Progenitor cell of endocrine pancreas (in vitro differentiated cells): ENCODE data around the gene ADI1. TPM values are rescaled to one million over a fixed set of nuclear protein-coding genes. Genes with fewer than 3 reads are reported as not detected.

ENCODE experiments used
- DNase-seq: peaks from one replicate; pipeline ENCODE4 v3.0.0; 2021; ENCODE audit warnings: low spot score; ENCODE audit not compliant: unreplicated experiment
- H3K27ac Mint-ChIP-seq: 2 replicates; pipeline ENCODE4 v1.8.0; 2021; ENCODE audit warnings: mild to moderate bottlenecking, moderate library complexity, mixed read lengths
- H3K27me3 Mint-ChIP-seq: 2 replicates; pipeline ENCODE4 v1.8.0; 2021; ENCODE audit warnings: mixed read lengths
- H3K36me3 Mint-ChIP-seq: 2 replicates; pipeline ENCODE4 v1.8.0; 2022; ENCODE audit warnings: mixed read lengths; ENCODE audit not compliant: insufficient read depth
- H3K4me1 Mint-ChIP-seq: 2 replicates; pipeline ENCODE4 v1.8.0; 2021; ENCODE audit warnings: low read depth, mixed read lengths
- H3K4me3 Mint-ChIP-seq: 2 replicates; pipeline ENCODE4 v1.8.0; 2021; ENCODE audit warnings: low read depth, mild to moderate bottlenecking, moderate library complexity, mixed read lengths
- H3K9me3 Mint-ChIP-seq: 2 replicates; pipeline ENCODE4 v1.8.0; 2021; ENCODE audit warnings: low read depth, mixed read lengths
- total RNA-seq: library from RNA; stranded (reverse); gene quantifications from 2 replicates; pipeline ENCODE4 v1.2.1, GENCODE V29; 2021
- TF ChIP-seq, protein P1 (sequence below): fragments of 200-600 bp; sonication (generic); IDR thresholded peaks from one replicate; pipeline ENCODE4 v1.5.0; 2021; ENCODE audit warnings: antibody characterized with exemption, mild to moderate bottlenecking; ENCODE audit not compliant: unreplicated experiment

The ADI1 gene
- total RNA-seq, 1 donor from 2014 or later: 46.6 TPM

DNA sequence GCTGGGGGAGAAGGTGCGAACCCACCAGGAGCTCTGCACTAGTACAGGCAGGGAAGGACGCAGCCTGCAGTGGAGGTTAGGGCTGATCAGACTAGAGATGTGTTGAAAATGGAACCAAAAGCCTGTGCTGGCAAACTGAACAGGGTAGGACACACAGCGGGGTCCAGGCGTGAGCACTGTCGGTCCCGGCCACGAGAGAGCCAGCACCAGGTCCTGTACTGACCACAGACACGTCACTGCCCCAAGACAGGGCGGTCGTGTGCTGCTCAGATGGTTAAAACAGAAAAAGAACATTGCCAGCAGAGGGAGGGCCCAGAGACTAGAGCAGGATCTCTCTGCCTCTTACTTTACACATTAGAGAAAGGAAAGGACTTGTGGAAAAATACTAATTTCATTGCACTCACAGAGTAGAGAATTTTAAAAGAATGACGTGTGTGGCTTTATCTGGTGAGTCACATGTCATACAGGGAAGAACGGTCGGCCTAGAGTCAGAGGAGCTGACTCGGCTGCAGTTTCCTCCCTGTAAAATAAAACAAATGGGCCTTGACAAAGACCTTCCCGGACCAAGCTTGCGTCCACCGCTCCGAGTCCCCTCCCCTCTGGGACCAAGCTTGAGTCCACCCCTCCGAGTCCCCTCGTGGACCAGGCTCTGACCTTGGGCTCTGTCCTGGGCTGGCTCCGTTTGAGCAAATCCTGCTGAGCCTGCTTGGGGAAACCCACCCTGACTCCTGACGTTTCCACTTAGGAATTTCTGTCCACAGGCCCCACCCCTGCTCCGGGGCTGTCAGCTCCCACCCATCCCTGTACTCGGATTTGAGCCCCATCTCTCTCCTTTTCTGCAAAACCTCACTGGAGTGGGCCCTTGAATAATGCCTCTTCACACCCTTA, 16.7 kb upstream of the ADI1 start:
- TF ChIP-seq, protein P1, sequence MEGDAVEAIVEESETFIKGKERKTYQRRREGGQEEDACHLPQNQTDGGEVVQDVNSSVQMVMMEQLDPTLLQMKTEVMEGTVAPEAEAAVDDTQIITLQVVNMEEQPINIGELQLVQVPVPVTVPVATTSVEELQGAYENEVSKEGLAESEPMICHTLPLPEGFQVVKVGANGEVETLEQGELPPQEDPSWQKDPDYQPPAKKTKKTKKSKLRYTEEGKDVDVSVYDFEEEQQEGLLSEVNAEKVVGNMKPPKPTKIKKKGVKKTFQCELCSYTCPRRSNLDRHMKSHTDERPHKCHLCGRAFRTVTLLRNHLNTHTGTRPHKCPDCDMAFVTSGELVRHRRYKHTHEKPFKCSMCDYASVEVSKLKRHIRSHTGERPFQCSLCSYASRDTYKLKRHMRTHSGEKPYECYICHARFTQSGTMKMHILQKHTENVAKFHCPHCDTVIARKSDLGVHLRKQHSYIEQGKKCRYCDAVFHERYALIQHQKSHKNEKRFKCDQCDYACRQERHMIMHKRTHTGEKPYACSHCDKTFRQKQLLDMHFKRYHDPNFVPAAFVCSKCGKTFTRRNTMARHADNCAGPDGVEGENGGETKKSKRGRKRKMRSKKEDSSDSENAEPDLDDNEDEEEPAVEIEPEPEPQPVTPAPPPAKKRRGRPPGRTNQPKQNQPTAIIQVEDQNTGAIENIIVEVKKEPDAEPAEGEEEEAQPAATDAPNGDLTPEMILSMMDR: no peak
- peaks cover 4% of the 10 kb centered on the region for H3K36me3 Mint-ChIP-seq
- peak overlapping the region; percentile 96 for H3K27ac Mint-ChIP-seq
- no peaks in the 10 kb centered on the region for H3K9me3 Mint-ChIP-seq
- peak overlapping the region; percentile 32 for H3K4me3 Mint-ChIP-seq
- peaks cover 11% of the 10 kb centered on the region for H3K4me1 Mint-ChIP-seq
- DNase-seq: no peak
- no peaks in the 10 kb centered on the region for H3K27me3 Mint-ChIP-seq

DNA sequence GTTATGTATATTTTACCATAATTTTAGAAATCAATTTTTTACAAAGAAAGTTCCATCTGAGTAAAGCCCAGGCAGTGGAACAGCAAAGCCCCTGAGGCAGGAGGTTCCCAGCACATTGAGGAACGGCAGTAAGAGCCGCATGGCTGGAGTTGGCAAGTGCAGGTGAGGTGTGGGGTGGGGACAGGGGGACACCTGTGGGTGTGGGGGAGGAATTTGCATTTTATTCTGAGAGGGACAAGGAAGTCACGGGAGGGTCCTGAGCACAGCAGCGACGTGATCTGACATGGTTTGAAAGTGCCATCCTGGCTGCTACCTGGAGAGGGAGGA, 16.1 kb upstream of the ADI1 start:
- no peak for DNase-seq
- no peak overlapping the region for H3K4me3 Mint-ChIP-seq
- H3K4me1 Mint-ChIP-seq: peaks cover 11% of the 10 kb centered on the region
- peaks cover 4% of the 10 kb centered on the region for H3K36me3 Mint-ChIP-seq
- peak overlapping the region; percentile 96 for H3K27ac Mint-ChIP-seq
- TF ChIP-seq, protein P1: no peak
- H3K27me3 Mint-ChIP-seq: no peaks in the 10 kb centered on the region
- no peaks in the 10 kb centered on the region for H3K9me3 Mint-ChIP-seq

DNA sequence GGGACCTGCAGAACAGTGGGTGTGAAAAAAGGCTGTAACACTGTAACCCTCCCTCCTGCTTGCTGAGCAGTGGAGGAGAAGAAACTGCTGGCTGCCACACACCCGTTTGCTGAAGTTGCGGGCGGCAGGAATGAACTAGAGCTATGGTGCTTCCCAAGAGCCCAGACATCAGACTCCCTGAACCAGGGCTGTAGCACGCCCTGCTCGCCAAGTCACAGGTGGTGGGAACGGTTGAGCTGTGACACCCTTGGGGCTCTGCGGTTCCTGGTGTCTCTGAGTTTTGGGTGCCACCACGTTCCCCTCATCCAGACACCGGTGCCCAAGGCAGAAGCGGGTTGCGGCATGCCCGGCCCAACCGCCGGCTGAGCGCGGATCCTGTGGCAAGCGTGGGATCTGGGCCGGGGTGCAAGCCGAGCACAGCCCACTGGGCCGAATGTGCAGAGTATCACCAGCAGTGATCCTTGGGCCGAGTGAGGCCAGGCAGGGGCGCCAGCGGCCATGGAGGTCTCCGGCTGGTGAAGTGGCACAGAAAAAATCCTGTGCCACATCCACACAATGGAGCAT, 15.0 kb upstream of the ADI1 start:
- Mint-ChIP-seq H3K4me3 (no peak overlapping the region), H3K27me3 (no peaks in the 10 kb centered on the region), H3K36me3 (no peaks in the 10 kb centered on the region), H3K4me1 (peaks cover 11% of the 10 kb centered on the region), H3K27ac (no peak overlapping the region), H3K9me3 (no peaks in the 10 kb centered on the region)
- DNase-seq: no peak
- TF ChIP-seq, protein P1: no peak

DNA sequence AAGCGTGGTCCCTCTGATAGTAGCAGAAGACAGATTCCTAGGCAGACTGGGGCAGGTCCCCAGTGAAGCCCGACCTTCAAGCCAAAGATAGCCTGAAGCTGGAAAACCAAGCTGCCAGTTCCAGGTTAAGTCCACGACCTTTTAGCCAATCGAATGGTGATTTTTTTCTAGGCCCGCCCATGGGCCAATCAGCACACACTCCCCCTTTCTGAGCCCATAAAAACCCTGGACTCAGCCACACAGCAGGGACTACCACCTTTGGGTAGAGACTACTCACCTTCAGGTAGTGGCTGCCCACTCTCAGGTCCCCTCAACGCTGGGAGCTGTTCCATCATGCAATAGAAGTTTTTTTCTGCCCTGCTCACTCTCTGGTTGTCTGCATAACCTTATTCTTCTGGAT, 14.5 kb upstream of the ADI1 start:
- H3K9me3 Mint-ChIP-seq: no peaks in the 10 kb centered on the region
- DNase-seq: no peak
- H3K36me3 Mint-ChIP-seq: no peaks in the 10 kb centered on the region
- TF ChIP-seq, protein P1: no peak
- H3K27ac Mint-ChIP-seq: no peak overlapping the region
- no peaks in the 10 kb centered on the region for H3K27me3 Mint-ChIP-seq
- H3K4me1 Mint-ChIP-seq: peaks cover 11% of the 10 kb centered on the region
- H3K4me3 Mint-ChIP-seq: no peak overlapping the region

DNA sequence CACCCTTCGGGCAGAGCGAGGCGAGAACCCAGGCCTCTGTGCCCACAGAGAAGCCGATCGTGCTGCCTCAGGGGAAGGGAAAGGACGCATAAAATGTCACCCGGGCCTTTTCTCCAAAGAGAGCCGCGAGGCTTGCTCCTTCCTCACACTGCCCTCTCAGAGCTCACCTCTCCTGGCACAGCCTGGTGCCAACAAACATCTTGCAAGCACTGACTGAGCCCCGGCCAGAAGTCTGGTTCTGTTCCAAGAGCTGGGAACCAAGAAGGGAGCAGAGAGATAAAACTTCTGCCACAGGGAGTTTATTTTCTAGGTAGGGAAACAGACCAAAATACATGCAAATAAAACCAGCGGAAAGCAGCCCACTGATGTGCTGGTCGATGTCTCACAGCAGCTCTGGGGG, 13.6 kb upstream of the ADI1 start:
- Mint-ChIP-seq H3K27ac (no peak overlapping the region), H3K4me3 (no peak overlapping the region)

More for the DNA sequence above, 13.6 kb upstream of the ADI1 start:
- no peak for DNase-seq
- Mint-ChIP-seq H3K27me3 (no peaks in the 10 kb centered on the region), H3K36me3 (no peaks in the 10 kb centered on the region), H3K9me3 (no peaks in the 10 kb centered on the region), H3K4me1 (peaks cover 11% of the 10 kb centered on the region)
- TF ChIP-seq, protein P1: no peak
